HG02623 (cell line): ENCODE results near the gene KIF26B.

ENCODE experiments used
- ATAC-seq: cut with Tn5 transposase; IDR thresholded peaks from one replicate; pipeline ENCODE4 v1.9.1; 2021; ENCODE audit warnings: moderate library complexity; ENCODE audit not compliant: unreplicated experiment

KIF26B gene

GRCh38 chr1:245168906-245169305 lies 14.1 kb downstream of the KIF26B start:
- no peak for ATAC-seq

- ATAC-seq, result no peak
These were observed 14.6 kb downstream of the KIF26B start for GRCh38 chr1:245169376-245169775.

DNA sequence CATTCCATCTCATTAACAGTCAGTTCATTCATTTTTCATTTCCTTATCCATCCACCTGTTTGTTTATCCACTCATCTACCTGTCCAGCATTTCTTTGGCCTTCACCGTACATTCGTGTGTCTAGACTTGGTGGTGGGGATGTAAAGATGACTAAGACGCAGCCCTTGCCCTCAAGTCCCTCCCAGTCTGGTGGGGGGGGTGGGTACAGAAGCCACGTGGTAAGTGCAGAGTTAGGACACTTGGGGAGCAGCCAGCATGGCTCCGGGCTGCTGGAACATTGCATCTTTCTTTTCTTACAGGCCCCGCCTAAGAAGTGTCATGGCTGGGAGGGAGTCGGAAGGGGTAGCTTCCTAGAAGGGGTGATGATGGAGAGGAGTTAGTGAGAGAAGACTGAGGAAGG lies 17.2 kb downstream of the KIF26B start:
- ATAC-seq, result no peak

DNA sequence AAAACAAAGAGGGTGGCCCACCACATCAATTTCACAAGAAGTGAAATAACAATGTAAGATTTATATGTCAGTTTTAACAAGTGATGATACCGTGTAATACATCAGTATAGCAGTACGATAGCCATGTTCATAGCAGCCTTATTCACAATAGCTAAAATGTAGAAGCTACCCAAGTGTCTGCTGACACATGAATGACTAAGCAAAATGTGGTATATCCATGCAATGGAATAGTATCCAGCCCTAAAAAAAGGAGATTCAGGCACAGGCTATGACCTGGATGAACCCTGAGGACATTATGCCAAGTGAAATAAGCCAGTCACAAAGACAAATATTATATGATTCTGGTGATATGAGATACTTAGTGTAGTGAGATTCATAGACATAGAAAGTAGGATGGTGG lies 18.0 kb downstream of the KIF26B start:
- ATAC-seq, result no peak

DNA sequence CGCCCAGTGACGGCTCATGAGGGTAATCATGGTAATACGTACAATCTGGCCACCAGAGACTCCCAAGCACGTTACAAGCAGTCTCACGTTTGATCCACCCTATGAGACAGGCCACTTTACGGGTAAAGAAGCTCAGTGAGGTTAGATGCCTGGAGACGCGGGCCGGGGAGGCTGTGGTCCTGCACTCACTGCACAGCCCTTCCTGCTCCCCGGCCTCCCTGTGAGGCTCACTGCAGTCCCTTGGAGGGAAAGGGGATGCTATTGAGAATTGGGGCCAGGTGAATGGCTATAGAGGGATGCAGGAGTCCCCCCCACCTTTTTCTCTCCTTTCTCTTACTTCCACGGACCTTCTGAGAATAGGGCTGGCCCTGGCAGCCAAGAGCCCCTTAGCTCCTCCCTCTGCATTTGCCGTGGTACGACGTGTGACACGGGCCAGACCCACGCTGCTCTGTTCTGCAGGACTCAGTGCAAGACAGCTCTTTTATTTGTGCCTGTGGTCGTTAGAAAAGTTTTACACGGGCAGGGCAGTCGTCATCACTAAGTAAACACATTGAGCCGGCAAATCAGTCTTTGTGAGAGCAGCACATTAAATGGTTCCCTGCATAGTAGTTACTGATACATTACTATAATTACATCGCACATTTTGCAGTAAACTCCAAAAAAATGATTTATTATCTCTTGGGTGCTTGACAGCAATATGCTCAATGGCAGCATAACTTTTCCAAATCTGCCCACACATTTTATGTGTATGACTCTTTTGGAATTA lies 18.8 kb downstream of the KIF26B start:
- ATAC-seq, result no peak

GRCh38 chr1:245177071-245177900 lies 22.5 kb downstream of the KIF26B start:
- no peak for ATAC-seq

- ATAC-seq, result no peak
These were observed 24.9 kb downstream of the KIF26B start for GRCh38 chr1:245179706-245180105.

DNA sequence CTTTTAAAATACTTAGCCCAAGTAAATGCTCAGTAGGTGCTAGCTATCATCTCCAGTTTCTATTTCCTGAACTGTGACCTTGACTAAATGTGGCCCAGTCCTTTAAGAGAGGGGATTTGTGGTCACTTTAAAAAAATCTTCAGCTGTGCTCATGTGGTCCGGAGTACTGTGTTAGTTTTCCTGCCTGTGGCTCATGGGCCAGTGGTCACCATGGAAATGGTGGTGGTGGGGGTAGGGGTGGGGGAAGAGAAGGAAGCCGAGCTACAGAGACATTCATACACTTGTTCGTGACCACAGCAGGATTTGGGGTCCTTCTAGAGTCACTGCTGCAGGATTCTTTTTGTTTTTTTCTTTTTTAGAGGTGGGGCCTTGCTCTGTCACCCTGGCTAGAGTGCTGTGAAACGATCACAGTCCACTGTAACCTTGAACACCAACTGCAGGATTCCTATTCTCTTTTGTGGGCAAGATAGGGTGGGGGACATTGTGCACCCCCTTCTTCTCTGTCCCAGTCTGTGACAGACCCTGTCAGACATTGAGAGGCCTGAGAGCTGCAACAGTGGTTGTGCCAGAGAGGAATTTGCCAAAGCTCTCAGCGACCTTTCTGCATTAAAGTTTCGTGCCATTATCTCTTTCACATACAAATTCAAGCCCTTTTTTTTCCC lies 25.8 kb downstream of the KIF26B start:
- no peak for ATAC-seq

DNA sequence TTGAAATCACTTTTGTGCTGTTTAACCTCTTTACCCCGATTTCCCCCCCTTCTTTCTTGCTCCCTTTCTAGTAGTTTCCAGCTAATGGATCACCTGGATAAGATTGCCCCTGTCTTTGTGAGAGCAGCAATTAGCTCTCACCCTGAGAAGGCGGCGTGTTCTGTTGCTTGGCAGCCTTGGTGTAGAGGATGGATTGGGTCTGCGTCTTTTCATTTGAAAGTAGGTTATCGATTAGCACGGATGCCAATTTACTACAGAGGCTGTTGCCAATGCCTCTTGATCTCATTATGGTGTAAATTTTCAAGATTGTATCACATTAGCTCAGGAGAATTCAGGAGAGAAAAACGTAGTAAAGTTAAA lies 26.4 kb downstream of the KIF26B start:
- no peak for ATAC-seq

DNA sequence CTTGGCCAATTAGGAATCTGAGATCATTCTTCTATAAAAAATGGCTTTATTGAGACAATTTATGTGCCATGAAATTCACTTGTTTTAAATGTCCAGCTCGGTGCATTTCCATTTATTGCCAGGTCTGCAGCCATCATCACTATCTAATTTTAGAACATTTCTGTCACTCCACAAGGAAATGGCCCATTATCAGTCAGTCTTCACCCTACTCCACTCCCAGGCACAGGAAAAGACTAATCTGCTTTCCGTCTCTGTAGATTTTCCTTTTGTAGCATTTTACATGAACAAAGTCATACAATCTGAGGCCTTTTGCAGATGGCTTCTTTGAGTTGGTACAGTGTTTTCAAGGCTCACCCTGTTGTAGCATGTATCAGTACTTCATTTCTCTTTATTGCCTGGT lies 27.2 kb downstream of the KIF26B start:
- ATAC-seq, result no peak

DNA sequence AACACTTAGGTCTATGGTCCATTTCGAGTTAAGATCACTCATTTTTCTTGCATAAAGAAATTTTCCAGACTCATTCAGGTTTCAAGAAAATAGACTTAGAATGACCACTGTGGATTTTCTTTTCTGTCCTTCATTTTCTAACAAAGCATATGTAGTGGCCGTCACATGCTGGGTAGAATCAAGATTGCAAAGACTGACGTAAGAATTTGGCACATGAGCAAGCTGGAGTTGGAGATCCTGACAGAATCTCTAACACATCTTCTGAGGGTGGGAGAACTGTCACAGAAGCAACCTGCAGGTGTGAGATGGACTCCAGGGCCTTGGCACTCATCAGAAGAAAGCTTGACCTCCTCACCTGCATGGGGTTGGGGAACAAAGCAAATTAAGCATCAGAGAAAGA lies 28.6 kb downstream of the KIF26B start:
- ATAC-seq, result no peak

DNA sequence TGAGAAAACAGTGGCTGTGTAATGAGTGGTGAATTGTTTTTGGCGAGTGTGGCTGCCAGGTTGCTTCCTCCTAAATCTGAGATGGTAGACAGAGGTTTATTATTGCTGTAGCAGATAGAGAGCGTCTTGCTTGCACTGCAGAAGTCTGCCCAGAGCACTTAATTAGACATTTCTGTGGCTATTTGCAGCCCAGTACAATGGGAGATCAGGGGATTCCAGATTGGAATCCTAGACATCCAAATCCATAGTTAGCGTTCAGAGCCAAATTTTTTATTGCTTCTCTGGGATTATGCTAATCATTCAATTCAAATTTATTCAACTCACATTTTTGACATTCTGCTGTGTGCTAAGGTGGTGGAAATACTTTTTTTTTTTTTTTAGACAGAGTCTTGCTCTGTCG lies 30.0 kb downstream of the KIF26B start:
- ATAC-seq, result no peak

GRCh38 chr1:245188403-245188802 lies 33.6 kb downstream of the KIF26B start:
- no peak for ATAC-seq

- no peak for ATAC-seq
These were observed 40.6 kb downstream of the KIF26B start for GRCh38 chr1:245195398-245195797.

DNA sequence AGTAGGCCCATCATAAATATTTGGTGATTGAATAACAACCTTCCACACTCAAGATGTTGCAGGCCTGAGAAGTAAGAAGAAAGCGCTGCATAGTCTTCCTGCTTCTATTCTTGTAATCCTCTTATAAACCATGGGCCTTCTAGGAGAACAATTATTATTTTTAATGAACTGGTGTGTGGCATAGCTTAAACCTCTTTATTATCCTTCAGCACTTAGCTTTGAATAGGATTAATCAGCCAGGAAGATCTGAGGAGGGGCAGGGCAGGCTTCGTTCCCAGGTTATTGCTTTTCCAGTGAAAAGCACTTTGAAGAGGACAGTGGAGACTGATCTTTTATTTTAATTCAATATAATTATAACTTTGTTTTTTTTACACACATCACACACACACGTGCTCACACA lies 42.3 kb downstream of the KIF26B start:
- ATAC-seq, result no peak

DNA sequence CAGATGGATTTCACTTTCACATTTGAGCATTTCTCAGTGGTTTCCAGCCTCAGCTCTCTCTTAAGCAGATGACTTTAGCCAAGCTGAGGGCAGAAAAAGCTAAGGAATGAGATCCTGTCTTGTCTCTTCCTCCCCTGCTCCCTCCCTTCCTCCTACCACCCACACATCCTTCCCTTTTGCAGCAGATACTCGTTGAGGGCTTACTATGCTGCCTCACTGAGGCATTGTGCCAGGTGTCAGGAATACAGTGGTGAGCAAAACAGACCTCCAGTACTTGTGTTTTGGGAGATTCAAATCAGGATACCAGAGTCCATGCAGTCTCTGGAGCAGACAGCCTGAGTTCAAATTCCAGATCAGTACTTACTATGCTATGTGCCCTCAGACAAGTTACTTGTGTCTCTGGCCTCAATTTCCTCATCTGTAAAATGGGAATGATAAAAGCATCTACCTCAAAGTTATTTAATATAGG lies 43.2 kb downstream of the KIF26B start:
- ATAC-seq, result no peak

GRCh38 chr1:245198748-245199516 lies 44.1 kb downstream of the KIF26B start:
- ATAC-seq, result no peak

DNA sequence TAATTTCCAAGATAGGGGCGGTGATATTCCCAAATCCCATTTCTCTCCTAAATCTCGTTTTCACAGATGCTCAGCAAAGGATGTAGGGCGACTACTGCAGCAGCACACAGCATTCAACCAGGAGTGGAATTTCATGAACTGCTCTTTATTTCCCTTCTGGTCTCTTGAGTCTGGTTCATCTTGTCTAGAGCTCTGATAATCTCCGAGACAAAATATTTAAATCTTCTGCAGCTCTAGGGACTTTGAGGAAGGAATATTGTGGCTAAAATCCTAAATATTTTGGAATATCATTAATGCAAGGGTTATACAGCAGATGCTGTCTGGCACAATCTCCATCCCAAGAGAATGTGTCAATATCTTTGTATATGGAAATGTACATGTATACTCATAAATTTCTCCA lies 45.4 kb downstream of the KIF26B start:
- ATAC-seq, result no peak

DNA sequence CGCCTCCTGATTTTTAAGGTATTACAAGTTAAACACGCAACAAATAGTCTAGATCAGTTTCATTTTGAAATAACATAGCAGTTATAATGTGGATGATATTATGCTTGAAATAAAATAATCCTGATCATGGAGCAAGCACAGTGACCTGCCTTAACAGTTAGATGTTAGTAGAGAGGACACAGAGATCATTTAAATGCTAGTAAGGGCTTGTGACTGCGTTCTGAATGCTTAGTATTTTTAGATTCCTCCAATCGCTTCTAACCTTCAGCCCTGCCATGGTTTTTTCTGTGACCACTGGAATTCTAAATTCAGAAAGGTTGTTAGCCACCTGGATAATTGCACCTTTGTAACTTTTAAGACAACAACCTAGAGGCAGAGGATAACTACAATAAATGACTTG lies 46.4 kb downstream of the KIF26B start:
- ATAC-seq, result no peak

- no peak for ATAC-seq
These were observed 47.0 kb downstream of the KIF26B start for GRCh38 chr1:245201827-245202226.

- no peak for ATAC-seq
These were observed 50.6 kb downstream of the KIF26B start for GRCh38 chr1:245205396-245205795.
